GM21723 (cell line): Measurements from ENCODE around the gene MFSD6.
"Not testable (repeated sequence)": the region's sequence is repeated elsewhere in the genome, so short reads cannot be mapped to it uniquely, and the experiment has no call there.

ENCODE experiments used
- ATAC-seq: cut with Tn5 transposase; IDR thresholded peaks from one replicate; pipeline ENCODE4 v1.9.1; 2021; ENCODE audit warnings: mild to moderate bottlenecking, moderate library complexity; ENCODE audit not compliant: unreplicated experiment

Gene MFSD6

DNA sequence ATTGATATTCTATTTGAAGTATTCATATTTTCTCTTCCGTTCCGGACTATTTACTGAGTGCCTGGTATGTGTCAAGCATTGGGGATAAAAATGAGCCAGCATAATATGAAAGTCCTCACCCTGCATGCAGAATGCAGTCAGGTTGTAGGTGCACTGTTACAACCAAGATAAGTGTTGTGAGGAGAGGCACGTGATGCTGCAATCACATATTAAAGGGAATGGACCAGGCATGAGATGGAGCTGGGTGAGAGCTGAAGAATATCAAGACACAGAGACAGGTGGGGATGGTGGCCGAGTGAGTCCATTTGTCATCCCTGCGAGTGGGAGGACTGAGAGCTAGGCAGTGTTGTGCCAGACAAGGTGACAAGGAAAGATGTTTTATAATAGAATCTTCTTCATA, 52.3 kb downstream of the MFSD6 start:
- no peak for ATAC-seq

DNA sequence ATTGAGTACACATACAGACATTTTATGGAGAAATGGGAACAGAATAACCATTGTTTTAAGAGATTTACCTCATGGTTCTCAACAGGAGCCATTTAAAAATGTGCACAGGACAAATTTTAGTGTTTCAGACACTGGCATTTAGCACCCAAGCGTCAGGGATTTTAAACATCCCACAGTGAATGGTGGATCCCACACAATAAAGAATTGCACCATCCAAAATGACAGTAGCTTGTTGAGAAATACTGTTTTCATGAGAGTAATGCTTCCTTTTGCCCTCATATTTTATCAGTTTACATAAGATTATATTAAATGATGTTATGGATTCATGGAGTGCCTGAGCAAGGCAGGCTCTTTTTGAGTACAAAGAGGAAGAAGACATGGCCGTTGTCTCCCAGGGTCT, 54.0 kb downstream of the MFSD6 start:
- no peak for ATAC-seq

DNA sequence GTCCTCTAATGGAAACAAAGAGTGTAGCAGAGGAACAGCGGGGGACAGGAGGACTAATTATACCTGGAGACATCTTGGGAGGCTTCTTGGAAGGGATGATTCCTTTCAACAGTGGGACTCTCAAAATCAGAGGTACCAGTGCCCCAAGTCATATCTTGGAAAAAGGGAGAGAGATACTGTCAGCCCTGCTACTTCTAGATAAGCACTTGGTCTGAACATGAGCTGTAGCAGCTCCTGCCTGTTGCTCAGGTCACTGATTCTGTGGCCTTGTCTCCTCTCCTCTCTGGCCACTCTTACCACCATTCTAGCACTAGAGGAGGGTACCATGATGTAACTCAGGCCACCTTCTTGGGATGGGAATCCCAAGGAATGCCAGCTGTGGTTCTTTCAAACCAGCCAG, 54.5 kb downstream of the MFSD6 start:
- ATAC-seq: no peak

DNA sequence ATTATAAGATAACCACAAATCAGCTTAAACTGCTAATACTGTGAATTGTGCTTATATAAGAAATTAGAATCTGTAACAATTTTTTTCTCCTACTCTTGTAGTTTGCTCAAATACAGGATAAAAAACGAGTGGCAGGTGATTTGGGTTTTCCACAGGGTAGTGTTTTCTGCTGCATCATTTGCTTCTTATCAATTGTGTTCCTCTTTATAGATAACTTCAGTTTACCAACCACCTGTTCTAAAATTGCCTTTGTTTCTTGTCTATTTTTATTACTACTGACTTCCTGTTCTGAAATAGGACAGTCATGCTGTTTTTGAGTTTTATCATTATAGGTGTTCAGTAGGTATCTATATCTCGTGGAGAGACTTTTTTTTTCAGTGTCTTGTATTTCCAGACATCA, 56.9 kb downstream of the MFSD6 start:
- no peak for ATAC-seq

DNA sequence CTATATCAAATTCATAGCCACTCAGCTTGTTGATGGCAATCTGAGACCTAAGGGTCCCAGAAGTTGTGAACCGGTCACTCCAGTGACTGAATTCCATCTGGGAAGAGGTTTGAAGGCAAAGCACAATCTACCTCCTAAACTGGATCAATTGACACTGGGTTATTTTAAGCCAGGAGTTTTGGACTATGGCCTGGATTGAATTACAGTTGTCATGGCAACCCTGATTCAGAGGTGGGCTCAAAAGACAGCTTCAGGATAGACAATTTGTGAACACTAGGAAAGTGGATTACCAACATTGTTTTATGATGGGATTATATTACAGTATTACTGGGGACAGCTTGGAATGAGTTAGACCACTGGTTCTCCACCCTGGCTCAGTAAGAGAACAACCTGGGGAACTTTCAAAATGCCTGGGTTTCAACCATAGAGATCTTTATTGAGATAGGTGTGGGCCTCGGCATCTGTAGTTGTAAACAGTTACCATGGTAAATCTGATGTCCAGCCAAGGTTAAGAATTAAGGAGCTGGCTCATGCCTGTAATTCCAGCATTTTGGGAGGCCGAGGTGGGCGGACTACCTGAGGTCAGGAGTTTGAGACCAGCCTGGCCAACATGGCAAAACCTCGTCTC, 58.8 kb downstream of the MFSD6 start:
- ATAC-seq: no peak

DNA sequence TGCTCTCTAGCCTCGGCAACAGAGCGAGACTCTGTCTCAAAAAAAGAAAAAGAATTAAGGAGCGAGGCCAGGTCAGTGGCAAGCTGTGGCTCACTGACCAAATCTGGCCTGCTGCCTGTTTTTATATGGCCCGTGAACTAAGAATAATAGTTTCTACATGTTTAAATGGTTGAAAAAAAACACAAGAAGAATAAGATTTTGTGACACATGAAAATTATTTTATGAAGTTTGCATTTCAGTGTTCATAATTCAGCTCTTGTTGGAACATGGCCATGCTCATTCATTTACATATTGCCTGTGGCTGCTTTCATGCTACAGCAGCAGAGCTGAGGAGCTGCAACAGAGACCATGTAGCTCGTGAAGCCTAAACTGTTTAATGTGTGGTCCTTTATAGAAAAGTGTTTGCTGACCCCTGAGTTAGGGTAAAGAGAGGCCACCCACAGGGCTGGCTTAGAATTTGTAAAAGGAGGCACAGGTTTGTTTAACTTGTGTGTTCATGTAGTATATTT, 59.5 kb downstream of the MFSD6 start:
- peak; percentile 43 for ATAC-seq

DNA sequence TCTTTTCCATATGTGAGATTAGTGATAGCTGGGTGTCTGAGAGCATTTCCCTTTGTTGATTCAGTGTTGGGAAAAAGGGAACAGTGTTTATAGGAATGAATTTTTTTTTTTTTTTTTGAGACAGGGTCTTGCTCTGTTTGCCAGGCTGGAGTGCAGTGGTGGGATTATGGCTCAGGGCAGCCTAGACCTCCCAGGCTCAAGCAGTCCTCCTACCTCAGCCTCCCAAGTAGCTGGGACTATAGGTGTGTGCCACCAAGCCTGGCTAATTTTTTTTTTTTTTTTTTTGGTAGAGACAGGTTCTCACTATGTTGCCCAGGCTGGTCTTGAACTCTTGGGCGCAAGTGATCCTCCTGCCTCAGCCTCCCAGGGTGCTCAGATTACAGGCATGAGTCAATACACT, 60.2 kb downstream of the MFSD6 start:
- not testable (repeated sequence) for ATAC-seq

DNA sequence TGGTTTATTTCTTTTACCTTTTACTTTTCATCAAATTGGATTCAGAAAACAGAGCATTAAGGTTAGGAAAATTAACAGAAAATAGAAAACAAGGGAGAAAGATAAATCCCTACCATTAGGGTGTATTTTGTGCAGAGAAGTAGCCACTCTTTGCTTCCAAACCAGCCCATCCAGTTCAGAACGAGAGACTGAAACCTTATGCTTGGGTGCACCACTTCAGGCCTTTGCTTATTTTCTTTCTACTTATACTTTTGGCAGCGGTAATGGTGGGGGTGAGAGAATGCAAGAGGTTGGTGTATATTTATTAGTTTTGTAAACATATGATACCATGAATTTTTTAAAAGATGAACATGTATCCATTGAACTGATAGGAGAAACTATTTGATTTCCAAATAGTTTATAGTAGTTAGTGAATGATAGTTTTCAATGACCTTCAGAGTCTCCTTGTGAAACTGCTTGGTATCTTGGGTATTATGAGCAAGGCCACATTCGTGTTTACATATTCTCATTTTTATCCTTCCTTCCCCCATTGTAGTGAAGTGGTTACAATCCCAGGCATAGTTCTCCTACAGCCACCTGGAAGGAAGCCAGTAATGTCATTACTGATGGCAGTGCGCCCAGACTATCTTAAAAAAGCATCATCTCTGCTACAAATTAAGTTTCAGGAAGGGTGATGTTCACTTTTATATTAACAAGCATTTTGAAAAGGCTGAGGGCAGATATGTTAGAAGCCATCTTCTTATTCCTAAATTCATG, 60.8 kb downstream of the MFSD6 start:
- ATAC-seq: peak; percentile 54

DNA sequence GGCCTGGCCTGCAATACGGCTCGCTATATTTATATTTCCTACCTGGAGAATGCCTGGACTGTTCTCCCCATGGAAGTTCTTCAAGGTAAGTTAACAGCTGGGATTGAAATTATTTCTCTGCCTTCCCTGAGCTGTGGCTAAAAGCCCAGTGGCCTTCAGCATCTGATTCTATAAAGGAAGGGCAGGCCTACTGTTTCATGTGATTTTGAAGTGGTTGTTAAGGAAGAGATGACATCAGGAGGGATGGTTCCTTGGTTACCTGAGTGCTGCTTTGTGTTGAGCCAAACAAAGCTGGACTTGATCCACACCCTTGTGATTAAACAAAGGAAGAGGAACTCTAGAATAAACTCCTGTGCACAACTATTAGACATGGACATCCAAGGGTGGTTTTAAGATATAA, 61.6 kb downstream of the MFSD6 start:
- ATAC-seq: no peak

DNA sequence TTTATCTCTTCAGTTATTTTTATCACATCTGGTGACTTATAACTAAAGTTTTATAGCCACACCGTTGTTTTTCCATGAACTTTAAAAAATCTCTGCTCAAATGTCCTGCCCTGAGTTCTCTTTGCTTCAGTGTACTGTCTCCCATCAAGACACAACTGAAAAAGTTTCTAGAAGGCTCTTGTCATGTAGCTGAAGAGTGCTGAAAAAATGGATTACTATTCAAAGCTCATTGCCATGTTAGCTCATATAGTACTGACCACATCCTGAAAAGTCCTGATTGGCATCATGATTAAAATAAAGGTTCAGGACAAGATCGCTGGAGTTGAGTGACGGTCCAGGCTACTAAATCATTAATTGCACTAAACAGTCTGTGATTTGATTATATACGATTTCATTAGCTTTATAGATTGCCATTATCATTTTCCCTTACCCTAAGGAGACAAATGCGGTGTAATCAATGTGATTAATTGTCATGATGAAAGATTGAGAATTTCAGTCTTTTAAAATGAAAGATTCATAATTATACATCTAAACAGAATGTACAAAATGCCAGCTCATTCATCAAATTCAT, 62.2 kb downstream of the MFSD6 start:
- no peak for ATAC-seq

DNA sequence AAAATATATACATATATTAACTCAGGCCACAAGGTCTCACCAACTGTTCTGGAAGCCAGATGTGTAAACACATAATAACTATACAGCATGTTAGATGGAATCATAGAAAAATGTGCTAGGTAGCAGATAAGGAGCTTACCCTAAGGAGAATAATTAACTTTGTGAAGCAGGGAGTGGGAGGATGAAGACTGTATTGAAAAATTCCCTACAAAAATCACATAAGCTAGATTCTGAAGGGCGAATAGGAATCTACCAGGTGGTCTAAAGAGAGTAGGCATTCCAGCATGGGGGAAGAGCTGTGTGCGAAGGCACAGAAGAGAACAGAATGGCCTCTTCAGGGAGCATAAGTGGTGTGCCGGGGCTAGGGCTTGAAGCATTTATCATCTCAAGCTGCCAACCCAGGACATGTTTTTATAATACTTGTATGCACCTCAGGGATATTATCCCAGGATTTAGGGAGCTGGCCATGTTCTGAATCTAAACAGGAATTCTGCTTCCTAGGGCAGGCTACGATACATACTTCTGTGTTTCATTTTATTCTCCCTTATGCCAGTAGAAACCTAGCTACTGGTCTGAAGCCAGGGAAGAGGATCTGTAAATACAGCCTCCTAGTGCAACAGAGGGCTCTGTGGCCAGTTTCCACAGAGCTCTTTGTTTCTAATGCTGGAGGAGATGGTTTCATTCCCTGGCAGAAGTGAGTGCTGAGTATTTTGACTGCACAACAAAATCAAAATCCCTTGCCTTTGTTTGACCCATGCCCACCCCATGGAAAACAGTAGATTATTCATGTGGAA, 69.7 kb downstream of the MFSD6 start:
- ATAC-seq: no peak

DNA sequence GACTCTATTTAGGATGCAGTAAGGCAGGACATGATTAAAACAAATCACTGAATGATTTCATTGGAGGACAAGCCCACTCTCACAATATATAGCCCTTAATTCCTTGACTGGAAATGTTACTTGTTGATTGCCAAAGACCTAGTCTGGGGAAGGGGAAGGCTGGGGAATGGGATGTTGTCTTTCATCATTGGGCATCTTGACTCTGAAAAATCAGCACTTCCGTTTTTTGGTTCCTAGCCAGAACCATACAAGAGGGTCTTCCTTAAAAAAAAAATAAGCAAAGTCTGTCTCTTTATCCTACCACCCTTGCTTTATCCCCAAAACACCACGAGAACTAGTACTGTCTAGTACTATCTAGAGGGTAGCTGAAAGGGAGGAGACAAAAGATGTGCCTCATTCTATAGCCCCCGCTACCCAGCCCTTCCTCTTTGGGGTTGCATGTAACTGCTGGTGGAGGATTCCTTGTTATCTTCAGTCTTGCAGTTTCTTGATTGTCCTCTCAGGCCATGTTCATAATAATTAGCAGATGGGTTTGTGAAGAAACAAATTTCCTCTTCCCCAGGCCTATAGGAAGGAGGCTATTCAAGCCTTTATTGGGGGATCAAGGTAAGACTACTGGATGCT, 70.5 kb downstream of the MFSD6 start:
- ATAC-seq: no peak

DNA sequence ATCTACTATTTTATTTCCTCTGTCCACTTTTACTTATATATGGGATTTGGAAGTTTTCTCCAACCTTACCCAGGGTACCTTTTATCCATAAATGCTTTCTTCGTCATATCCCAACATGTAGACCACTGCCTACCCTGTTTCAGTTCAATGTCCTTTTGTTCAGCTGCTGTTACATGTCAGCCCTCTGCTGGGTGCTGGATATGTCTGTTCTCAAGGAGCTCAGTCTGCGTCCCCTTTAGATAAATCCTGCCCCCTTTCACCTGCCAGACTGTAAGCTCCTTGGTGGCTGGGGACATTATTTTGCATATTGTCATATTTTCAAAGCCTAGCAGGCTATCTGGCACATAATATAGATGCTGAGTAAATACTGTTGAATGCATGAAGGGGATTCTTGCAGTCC, 73.2 kb downstream of the MFSD6 start:
- no peak for ATAC-seq

DNA sequence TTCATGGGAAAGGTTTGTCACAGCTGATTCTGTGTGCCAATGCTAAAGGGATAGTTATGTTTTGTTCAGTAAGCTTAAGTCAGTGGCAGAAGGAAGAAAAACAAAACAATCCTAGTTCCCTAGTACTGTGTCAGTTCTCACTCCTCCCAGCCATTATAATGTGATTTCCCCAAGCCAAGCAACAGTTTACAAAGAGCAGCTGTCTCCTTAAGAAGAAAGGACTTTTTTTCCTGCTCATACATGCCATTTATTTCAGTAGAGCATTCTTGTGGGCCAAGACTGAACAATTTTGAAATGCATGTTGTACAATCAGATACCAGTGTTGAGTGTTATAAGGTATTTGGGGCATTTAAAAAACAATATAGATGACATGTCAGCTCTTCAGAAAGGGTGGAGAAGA, 74.3 kb downstream of the MFSD6 start:
- ATAC-seq: no peak

DNA sequence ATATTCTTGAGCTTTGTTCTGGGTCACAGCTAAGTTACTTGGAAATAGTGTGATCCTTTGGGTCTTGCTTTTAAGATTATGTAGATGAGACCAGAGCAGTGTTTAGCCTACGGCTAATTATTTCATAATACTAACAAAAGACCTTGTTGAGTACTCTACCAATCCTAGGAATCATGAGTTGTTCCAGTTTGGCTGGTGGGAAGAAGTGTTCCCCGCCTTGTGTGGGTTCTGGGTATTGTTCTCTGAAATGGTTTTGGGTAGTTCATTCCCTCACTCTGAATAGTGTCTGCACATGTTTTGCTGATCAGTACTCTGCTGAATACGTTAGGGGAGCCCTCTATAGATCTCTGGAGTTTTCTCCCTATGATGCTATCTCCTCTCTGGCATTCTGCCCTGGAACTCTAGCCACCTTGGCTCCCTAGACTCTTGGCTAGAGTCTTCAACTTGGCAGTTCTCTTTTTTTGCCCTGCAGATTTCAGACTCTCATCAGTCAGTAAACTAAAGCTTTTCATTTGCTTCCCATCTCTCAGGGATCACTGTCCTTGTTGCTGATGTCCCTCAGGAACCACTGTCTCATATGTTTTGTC, 78.0 kb downstream of the MFSD6 start:
- ATAC-seq: no peak

DNA sequence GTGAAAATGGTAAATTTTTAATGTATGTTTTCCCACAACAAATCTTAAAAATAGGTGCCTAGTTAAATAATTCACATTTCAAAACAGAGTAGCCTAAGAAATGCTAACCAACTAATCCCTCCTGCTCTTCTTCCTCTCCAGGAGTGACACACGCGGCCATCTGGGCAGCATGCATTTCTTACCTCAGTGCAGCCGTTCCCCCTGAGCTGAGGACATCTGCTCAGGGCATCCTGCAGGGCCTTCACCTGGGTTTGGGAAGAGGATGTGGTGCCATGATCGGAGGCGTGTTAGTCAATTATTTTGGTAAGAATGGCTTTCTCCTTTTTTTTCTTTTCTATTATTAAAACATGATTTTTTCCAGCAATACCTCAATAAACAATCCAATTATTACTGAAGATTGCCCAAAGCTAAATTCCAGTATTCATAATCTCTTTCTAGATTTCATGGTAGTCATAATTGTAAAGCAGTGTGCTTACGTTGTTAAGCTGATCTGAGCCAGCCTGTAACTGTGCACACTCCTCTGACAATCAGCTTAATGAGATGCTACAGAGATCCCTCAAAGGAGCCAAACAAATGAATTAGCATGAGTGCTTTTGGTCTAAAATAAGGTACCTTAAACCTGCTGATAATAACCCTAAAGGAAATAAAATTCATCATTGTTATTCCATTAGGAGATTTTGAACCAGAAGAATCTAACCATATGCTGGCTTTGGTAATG, 80.5 kb downstream of the MFSD6 start:
- ATAC-seq: no peak

DNA sequence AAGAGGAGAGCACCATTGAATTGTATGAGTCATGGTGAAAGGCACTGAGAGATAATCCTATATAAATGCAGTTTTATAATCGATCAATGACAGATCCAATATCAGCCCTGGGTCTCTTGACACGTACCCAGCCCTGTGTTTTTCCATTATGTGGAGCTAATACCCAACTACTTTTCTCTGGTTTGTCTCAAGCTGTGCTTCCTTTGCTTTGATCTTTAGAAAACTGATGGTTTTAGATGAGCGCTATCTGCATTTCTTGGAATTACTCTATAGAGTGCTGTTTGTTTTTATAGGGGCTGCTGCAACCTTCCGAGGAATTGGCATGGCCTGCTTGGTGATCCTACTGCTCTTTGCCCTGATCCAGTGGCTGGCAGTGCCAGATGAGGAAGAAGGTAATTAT, 81.3 kb downstream of the MFSD6 start:
- no peak for ATAC-seq

DNA sequence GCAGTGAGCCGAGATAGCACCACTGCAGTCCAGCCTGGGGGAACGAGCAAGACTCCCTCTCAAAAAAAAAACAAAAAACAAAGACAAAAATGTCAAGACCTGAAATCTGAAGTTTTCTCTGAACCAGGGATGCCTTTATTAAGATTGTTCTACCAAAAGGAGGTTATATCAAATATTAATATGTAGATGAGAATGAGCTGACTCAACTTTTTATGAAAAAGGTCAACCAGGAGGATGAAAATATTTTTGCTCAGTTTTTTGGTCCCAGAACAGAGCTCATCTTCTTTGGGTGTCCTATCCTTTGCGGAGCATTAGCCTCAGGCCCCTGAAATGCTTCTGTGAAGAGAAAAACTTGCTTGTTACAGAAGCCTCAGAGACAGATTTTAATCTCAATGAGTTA, 82.3 kb downstream of the MFSD6 start:
- ATAC-seq: no peak

DNA sequence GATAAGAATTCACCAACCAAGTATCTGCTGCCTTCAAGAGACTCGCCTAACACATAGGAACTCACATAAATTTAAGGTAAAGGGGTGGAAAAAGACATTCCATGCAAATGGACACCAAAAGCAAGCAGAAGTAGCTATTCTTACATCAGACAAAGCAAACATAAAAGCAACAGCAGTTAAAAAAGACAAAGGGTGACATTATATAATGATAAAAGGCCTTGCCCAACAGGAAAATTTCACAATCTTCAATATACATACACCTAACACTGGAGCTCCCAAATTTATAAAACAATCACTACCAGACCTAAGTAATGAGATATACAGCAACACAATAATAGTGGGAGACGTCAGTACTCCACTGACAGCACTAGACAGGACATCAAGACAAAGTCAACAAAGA, 84.9 kb downstream of the MFSD6 start:
- no peak for ATAC-seq
